Natural killer cell (primary cell): ENCODE data around the gene C2CD2. TPM values are rescaled to one million over a fixed set of nuclear protein-coding genes. Genes with fewer than 3 reads are reported as not detected.
"Not testable (repeated sequence)": the region's sequence is repeated elsewhere in the genome, so short reads cannot be mapped to it uniquely, and the experiment has no call there.

Experiments used
- ATAC-seq, 3 donors: fragments of 150-1000 bp in 2 of 3; fragments of 200-7000 bp in 1 of 3; cut with Tn5 transposase; 1 replicate in 1 of 3; 2 replicates in 2 of 3; pipeline ENCODE4 v1.10.0; 2021; ENCODE audit warnings: mild to moderate bottlenecking in 2 of 3, moderate library complexity in 2 of 3
- DNase-seq, 2 donors: peaks; one replicate each; pipeline versions ENCODE4 v3.0.0 to v3.0.0-alpha.2; 2013 to 2021; ENCODE audit warnings: mixed read lengths in 1 of 2
- H3K27ac ChIP-seq: one replicate; pipeline ENCODE4 v1.5.1; 2013; ENCODE audit warnings: mild to moderate bottlenecking, low read length
- H3K27me3 ChIP-seq: one replicate; pipeline ENCODE4 v1.6.1; 2013; ENCODE audit warnings: low read length; ENCODE audit not compliant: control insufficient read depth, insufficient read depth
- H3K36me3 ChIP-seq: one replicate; pipeline ENCODE4 v1.6.1; 2013; ENCODE audit warnings: low read length; ENCODE audit not compliant: control insufficient read depth, insufficient read depth
- H3K4me1 ChIP-seq: one replicate; pipeline ENCODE4 v1.6.1; 2013; ENCODE audit warnings: low read length; ENCODE audit not compliant: control insufficient read depth, insufficient read depth
- H3K4me3 ChIP-seq: one replicate; pipeline ENCODE4 v1.5.1; 2013; ENCODE audit warnings: low read length
- H3K9me3 ChIP-seq: one replicate; pipeline ENCODE4 v1.6.1; 2013; ENCODE audit warnings: low read length; ENCODE audit not compliant: control insufficient read depth, insufficient read depth
- H3K27ac Mint-ChIP-seq, 2 donors: one replicate each; pipeline ENCODE4 v1.8.0; 2022; ENCODE audit warnings: mild to moderate bottlenecking in 2 of 2, mixed read lengths in 2 of 2, moderate library complexity in 1 of 2
- H3K27me3 Mint-ChIP-seq, 2 donors: one replicate each; pipeline ENCODE4 v1.8.0; 2022; ENCODE audit warnings: low read depth in 2 of 2, mixed read lengths in 2 of 2
- H3K36me3 Mint-ChIP-seq: one replicate; pipeline ENCODE4 v1.8.0; 2022; ENCODE audit warnings: mixed read lengths
- H3K4me1 Mint-ChIP-seq, 2 donors: one replicate each; pipeline ENCODE4 v1.8.0; 2022; ENCODE audit warnings: mixed read lengths in 2 of 2
- H3K4me3 Mint-ChIP-seq: one replicate; pipeline ENCODE4 v1.8.0; 2022; ENCODE audit warnings: mild to moderate bottlenecking, moderate library complexity, mixed read lengths
- H3K9me3 Mint-ChIP-seq, 2 donors: one replicate each; pipeline ENCODE4 v1.8.0; 2022; ENCODE audit warnings: mixed read lengths in 2 of 2
- WGBS: methylation state at CpG from one replicate; pipeline ENCODE4 v1.1.7; 2013; ENCODE audit warnings: missing lambda C conversion rate; ENCODE audit not compliant: insufficient coverage; 5-methylcytosine and 5-hydroxymethylcytosine counted together
- intact Hi-C: fragments of 100-400 bp; cut with micrococcal nuclease; formaldehyde crosslinking; loops from one replicate; pipeline ENCODE4 v1.14.2; 2022
- total RNA-seq, 4 donors: library from RNA; stranded (reverse); fragments of 120-200 nt in 1 of 4; gene quantifications; one replicate each; pipeline versions ENCODE4 v1.2.3 to v1.2.4, GENCODE V29; 2013 to 2022
- TF ChIP-seq, protein P1 (sequence below): fragments of 200-600 bp; IDR thresholded peaks from one replicate; pipeline ENCODE4 v1.8.0; 2022; ENCODE audit warnings: antibody characterized with exemption

The C2CD2 gene
- total RNA-seq, 3 donors from 2014 or later (not counting 1 experiment from before 2014, with no cell fraction given): 2.1 to 10.1 (median 8.9) TPM

DNA sequence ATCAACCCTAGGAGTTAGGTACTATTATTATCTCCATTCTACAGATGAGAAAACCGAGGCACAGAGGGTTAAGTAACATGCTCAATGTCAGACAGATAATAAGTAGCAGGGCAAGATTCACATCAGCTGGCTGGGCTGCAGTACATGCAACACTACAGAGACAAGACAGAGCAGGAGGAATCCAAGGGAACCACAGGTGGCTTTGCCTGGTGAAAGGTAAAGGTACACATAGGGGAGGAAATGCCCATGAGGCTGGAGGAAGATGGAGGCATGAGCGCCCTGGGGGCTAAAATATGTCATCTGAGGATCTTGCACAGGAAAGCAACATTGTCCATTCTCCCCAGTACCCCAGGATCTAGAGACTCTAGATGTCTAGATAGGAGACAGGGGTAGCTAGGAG, 48.0 kb upstream of the C2CD2 start:
- Mint-ChIP-seq H3K36me3 (no peaks in the 10 kb centered on the region), H3K9me3 (no peaks in the 10 kb centered on the region), H3K27me3 (no peaks in the 10 kb centered on the region), H3K4me1 (peaks cover 0 to 7% of the 10 kb centered on the region in 2 donors), H3K27ac (no peak overlapping the region), H3K4me3 (no peak overlapping the region)
- TF ChIP-seq, protein P1, sequence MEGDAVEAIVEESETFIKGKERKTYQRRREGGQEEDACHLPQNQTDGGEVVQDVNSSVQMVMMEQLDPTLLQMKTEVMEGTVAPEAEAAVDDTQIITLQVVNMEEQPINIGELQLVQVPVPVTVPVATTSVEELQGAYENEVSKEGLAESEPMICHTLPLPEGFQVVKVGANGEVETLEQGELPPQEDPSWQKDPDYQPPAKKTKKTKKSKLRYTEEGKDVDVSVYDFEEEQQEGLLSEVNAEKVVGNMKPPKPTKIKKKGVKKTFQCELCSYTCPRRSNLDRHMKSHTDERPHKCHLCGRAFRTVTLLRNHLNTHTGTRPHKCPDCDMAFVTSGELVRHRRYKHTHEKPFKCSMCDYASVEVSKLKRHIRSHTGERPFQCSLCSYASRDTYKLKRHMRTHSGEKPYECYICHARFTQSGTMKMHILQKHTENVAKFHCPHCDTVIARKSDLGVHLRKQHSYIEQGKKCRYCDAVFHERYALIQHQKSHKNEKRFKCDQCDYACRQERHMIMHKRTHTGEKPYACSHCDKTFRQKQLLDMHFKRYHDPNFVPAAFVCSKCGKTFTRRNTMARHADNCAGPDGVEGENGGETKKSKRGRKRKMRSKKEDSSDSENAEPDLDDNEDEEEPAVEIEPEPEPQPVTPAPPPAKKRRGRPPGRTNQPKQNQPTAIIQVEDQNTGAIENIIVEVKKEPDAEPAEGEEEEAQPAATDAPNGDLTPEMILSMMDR: no peak
- Histone ChIP-seq H3K36me3 (peaks cover 10% of the 10 kb centered on the region), H3K9me3 (no peaks in the 10 kb centered on the region), H3K27ac (no peak overlapping the region), H3K27me3 (no peaks in the 10 kb centered on the region), H3K4me3 (no peak overlapping the region), H3K4me1 (no peaks in the 10 kb centered on the region)
- 100% methylated on average over 2 of the region's 2 CpGs for WGBS
- intact Hi-C loops: no loop called here
- DNase-seq (no peak), ATAC-seq (no peak)

- ATAC-seq: no peak
- TF ChIP-seq, protein P1: no peak
- peaks cover 0 to 7% of the 10 kb centered on the region in 2 donors for H3K4me1 Mint-ChIP-seq
- Histone ChIP-seq H3K36me3 (peaks cover 12% of the 10 kb centered on the region), H3K27me3 (no peaks in the 10 kb centered on the region), H3K4me1 (no peaks in the 10 kb centered on the region), H3K9me3 (peaks cover under 1% of the 10 kb centered on the region), H3K4me3 (no peak overlapping the region), H3K27ac (no peak overlapping the region)
- intact Hi-C loops: no loop called here
- no peaks in the 10 kb centered on the region for H3K9me3 Mint-ChIP-seq
- H3K36me3 Mint-ChIP-seq: no peaks in the 10 kb centered on the region
- H3K27ac Mint-ChIP-seq: no peak overlapping the region
- WGBS: 91% methylated on average over 4 of the region's 4 CpGs
- H3K4me3 Mint-ChIP-seq: no peak overlapping the region
- no peaks in the 10 kb centered on the region for H3K27me3 Mint-ChIP-seq
- no peak for DNase-seq
Measured at GRCh38 chr21:42000908-42001307, 47.1 kb upstream of the C2CD2 start.

DNA sequence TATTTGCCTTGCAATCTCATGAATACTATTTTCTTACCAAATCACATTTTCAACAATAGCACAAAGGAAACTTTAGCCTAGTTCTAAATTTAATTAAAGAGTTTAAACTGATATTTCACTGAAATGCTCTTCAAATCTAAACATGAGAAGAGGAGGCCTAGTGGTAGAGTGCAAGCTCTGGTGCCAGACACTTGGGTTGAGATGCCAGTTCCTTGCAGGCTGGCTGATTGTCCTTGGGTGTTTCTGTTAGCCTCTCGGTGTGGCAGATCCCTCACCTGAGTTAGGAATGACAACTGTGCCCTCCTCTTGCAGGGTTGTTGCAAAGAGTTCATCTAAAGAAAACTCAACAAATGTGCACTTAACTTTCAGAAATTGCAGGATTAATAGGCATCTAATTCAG, 43.8 kb upstream of the C2CD2 start:
- TF ChIP-seq, protein P1: no peak

GRCh38 chr21:41995577-41995976, 41.8 kb upstream of the C2CD2 start:
- TF ChIP-seq, protein P1: no peak
- no peaks in the 10 kb centered on the region for H3K27me3 ChIP-seq
- no peaks in the 10 kb centered on the region for H3K4me1 ChIP-seq
- ATAC-seq: no peak
- intact Hi-C loops: no loop called here
- H3K27ac Mint-ChIP-seq: no peak overlapping the region
- H3K27me3 Mint-ChIP-seq: no peaks in the 10 kb centered on the region
- no peak overlapping the region for H3K4me3 ChIP-seq
- peaks cover 32% of the 10 kb centered on the region for H3K36me3 ChIP-seq
- H3K4me3 Mint-ChIP-seq: no peak overlapping the region
- WGBS: 98% methylated on average over 3 of the region's 3 CpGs
- no peak for DNase-seq
- no peaks in the 10 kb centered on the region for H3K9me3 Mint-ChIP-seq
- H3K4me1 Mint-ChIP-seq: peaks cover 0 to 13% of the 10 kb centered on the region in 2 donors
- peaks cover 4% of the 10 kb centered on the region for H3K9me3 ChIP-seq
- H3K27ac ChIP-seq: no peak overlapping the region
- H3K36me3 Mint-ChIP-seq: peaks cover 8% of the 10 kb centered on the region

More for the DNA sequence above, 43.8 kb upstream of the C2CD2 start:
- H3K4me1 ChIP-seq: no peaks in the 10 kb centered on the region
- no peaks in the 10 kb centered on the region for H3K9me3 Mint-ChIP-seq
- peaks cover 24% of the 10 kb centered on the region for H3K36me3 ChIP-seq
- peak in 1 of 3 donors; percentile 20 for ATAC-seq
- no peak overlapping the region for H3K27ac ChIP-seq
- DNase-seq: no peak
- H3K27me3 ChIP-seq: no peaks in the 10 kb centered on the region
- H3K4me3 ChIP-seq: no peak overlapping the region
- H3K4me1 Mint-ChIP-seq: peaks cover 0 to 13% of the 10 kb centered on the region in 2 donors
- H3K36me3 Mint-ChIP-seq: peaks cover 2% of the 10 kb centered on the region
- H3K27ac Mint-ChIP-seq: no peak overlapping the region
- H3K4me3 Mint-ChIP-seq: no peak overlapping the region
- WGBS: 100% methylated on average over 1 of the region's 1 CpG
- peaks cover 4% of the 10 kb centered on the region for H3K9me3 ChIP-seq
- no peaks in the 10 kb centered on the region for H3K27me3 Mint-ChIP-seq
- intact Hi-C loops: no loop called here

- intact Hi-C loops: not testable (repeated sequence)
Measured at GRCh38 chr21:41994613-41995012, 40.8 kb upstream of the C2CD2 start.

More at GRCh38 chr21:41994613-41995012, 40.8 kb upstream of the C2CD2 start:
- not testable (repeated sequence) for H3K9me3 ChIP-seq, H3K27ac Mint-ChIP-seq, H3K4me3 ChIP-seq, ATAC-seq, H3K27me3 Mint-ChIP-seq, H3K4me3 Mint-ChIP-seq, H3K36me3 Mint-ChIP-seq, H3K4me1 Mint-ChIP-seq, H3K27ac ChIP-seq, H3K27me3 ChIP-seq, H3K9me3 Mint-ChIP-seq, DNase-seq, H3K4me1 ChIP-seq
- peaks cover 33% of the 10 kb centered on the region for H3K36me3 ChIP-seq
- WGBS: 100% methylated on average over 1 of the region's 5 CpGs
